Measurements from ENCODE around the gene ATF3.
A peak's percentile ranks its signal among the peaks of the same experiment; 100 is the strongest.

The ATF3 gene

DNA sequence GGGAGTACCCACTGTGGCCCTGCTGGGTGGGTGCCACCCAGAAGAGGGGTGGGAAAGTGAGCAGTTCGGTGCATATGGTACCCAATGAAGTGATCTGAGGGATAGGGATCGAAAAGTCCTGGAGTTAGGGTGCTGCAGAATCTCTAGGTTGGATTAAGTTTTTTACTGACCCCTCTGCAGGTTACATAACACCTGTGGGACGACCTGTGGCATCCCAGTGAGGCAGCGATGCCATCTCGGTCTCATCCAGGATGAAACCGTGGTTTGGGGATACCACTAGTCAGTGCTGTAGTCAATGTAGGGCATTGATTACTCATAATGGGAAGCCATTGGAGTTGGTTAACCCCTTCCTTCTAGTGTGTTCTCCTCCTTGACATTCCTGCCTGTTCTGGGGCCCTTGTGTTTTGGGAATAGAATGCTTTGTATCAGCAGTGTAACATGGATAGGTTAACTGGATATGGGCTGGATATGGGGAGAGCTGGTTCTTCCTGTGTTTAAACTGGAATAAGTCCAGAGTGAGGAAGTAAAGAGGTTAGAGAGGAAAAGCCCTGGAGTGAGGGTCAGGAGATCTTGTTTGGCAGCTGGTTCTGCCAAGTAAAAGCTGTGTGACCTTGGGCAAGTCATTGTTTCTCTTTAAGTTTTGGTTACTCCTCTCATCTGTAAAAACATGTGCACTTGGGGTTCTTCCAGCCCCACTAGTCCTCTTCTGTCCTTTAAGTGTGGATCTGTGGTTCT, 42.8 kb upstream of the ATF3 start:
- H3K4me3 ChIP-seq (ENCODE audit: low read depth, low read length): no peak overlapping the region
- DNase-seq (ENCODE audit: low read depth): no peak
- TF ChIP-seq CTCF (conservative IDR thresholded peaks at IDR 0.05; ENCODE audit: low read depth, low read length): no peak

GRCh38 chr1:212566522-212567479, 41.8 kb upstream of the ATF3 start:
- peak overlapping the region; percentile 64 for H3K4me3 ChIP-seq (ENCODE audit: low read depth, low read length)
- DNase-seq (ENCODE audit: low read depth): peak; percentile 80
- no peak for TF ChIP-seq CTCF (conservative IDR thresholded peaks at IDR 0.05; ENCODE audit: low read depth, low read length)

- DNase-seq (ENCODE audit: low read depth): no peak
- no peak overlapping the region for H3K4me3 ChIP-seq (ENCODE audit: low read depth, low read length)
Measured at GRCh38 chr1:212567638-212568037, 40.9 kb upstream of the ATF3 start.

GRCh38 chr1:212568978-212569537, 39.5 kb upstream of the ATF3 start:
- TF ChIP-seq CTCF (conservative IDR thresholded peaks at IDR 0.05; ENCODE audit: low read depth, low read length): no peak
- DNase-seq (ENCODE audit: low read depth): no peak
- no peak overlapping the region for H3K4me3 ChIP-seq (ENCODE audit: low read depth, low read length)

More at GRCh38 chr1:212567638-212568037, 40.9 kb upstream of the ATF3 start:
- no peak for TF ChIP-seq CTCF (conservative IDR thresholded peaks at IDR 0.05; ENCODE audit: low read depth, low read length)

GRCh38 chr1:212574732-212575131, 33.8 kb upstream of the ATF3 start:
- no peak for TF ChIP-seq CTCF (conservative IDR thresholded peaks at IDR 0.05; ENCODE audit: low read depth, low read length)
- no peak for DNase-seq (ENCODE audit: low read depth)
- no peak overlapping the region for H3K4me3 ChIP-seq (ENCODE audit: low read depth, low read length)

GRCh38 chr1:212575333-212575732, 33.2 kb upstream of the ATF3 start:
- no peak overlapping the region for H3K4me3 ChIP-seq (ENCODE audit: low read depth, low read length)
- no peak for TF ChIP-seq CTCF (conservative IDR thresholded peaks at IDR 0.05; ENCODE audit: low read depth, low read length)
- DNase-seq (ENCODE audit: low read depth): no peak

Data from choroid plexus epithelial cell (primary cell).